Measurements from ENCODE around the gene TMEM171.
A peak's percentile ranks its signal among the peaks of the same experiment; 100 is the strongest.

Gene TMEM171

DNA sequence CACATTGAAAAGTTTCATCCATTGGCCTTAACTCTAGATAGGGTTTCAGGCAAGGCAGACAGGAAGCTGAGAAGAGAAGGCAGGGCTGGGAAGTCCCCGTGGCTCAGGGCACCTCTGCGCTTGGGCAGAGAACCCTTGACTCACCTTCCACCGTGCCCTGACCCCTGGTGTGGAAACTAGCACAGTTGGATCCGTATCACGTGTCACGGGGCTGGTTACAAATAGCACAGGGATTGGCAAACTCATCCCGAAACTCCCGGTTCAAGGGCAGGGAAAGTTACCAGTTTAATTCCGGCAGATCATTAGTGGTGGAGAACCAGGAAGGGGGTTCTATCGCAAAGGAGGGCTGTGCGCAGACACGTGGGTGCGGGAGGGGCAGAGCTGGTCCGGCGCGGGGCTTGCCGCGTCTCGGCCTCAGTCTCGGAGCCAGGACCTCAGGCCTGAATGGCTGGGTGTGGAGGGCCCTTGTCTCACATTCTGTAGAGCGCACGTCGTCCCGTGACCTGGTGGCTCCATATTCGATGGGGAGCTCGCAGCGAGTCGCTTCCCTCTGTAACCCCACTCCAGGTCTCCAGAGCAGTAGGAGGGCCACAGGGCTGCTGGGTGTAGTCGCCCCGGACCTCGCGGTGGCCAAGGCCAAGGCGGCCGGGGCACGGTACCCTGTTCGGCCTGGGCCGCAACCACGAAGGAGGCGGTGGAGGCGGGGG is 771 bp upstream of the TMEM171 start:
- no peak for DNase-seq (ENCODE audit: low read depth in 2 of 2)

DNA sequence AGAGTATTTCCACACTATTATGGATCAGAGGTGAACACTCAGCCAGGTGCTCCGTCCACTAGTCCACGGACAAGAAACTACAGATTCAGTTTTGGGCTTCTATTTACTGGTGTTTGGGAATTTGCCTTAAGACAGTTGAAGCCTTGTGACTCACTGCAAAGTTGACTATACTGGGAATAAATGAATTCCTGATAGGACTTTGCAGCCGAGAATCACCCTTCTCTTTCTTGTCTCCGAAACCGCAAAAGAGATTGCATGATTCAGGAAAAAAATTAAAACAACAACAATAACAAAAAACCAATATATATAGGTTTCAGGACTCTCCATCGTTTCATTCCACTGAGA is 716 bp downstream of the TMEM171 start:
- no peak for DNase-seq (ENCODE audit: low read depth in 2 of 2)

GRCh38 chr5:73122875-73123810 is 2.8 kb downstream of the TMEM171 start:
- peak; percentile 42 to 47 for DNase-seq (ENCODE audit: low read depth in 2 of 2)

DNA sequence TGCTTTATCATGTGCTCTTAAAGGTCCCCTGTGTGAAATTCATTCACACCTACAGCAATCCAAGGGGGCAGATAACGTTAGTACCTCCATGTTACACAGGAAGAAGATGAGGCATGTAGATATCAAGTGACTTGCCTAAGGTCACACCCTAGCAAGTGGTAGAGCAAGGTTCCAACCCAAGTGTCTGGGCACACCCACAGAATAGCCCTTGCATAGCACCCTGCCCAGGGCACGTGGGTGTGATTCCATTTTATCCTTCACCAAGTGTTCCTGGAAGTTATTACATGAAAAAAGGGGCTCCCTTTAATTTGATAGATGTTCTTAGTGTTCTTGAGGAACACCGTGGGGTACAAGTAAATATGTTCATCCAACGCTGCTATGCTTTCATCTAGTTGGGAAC is 4.9 kb downstream of the TMEM171 start:
- no peak for DNase-seq (ENCODE audit: low read depth in 2 of 2)

DNA sequence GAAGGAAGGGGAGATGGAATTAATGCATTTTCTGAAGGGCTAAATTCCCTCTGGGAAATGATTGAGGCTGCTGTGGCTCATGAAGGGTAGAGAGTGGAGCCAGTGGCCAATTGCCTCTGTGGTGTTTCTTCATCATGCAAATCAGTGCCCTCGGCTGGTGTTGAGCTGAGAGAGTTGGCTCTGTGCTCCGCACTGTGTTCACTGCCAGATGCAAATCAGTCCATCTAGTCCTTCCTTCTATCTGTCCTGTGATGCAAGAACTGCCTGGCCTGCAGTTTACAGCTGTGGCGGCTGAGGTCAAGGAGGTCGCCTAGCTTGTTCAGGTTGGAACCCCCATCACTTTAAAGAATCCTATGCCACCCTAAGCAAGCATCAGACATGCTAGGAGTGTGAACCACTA is 6.0 kb downstream of the TMEM171 start:
- no peak for DNase-seq (ENCODE audit: low read depth in 2 of 2)

- DNase-seq (ENCODE audit: low read depth in 2 of 2) = no peak
These were observed 6.6 kb downstream of the TMEM171 start for GRCh38 chr5:73126957-73127356.

DNA sequence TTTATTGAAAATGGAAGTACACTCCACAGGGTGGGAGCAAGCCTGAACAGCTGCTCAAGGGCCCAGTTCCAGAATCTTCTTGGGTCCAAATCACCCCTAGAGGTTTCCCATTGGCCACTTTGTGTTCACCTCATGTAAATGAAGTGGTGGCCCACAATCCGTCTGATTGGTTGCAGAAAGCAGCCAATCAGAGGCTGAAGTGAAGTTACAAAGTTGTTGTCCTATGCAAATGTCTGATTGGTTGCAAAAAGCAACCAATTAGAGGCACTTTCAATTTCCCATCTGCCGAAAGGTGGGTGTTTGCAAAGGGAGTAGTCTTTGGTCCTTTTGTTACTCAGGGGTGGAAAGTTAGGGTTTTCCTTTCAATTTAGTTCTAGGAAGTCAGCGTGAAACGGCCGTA is 8.8 kb downstream of the TMEM171 start:
- DNase-seq (ENCODE audit: low read depth in 2 of 2) = no peak

GRCh38 chr5:73130811-73131210 is 10.4 kb downstream of the TMEM171 start:
- DNase-seq (ENCODE audit: low read depth in 2 of 2) = no peak

- DNase-seq (ENCODE audit: low read depth in 2 of 2) = no peak
These were observed 11.5 kb downstream of the TMEM171 start for GRCh38 chr5:73131711-73132425.

- no peak for DNase-seq (ENCODE audit: low read depth in 2 of 2)
These were observed 12.4 kb downstream of the TMEM171 start for GRCh38 chr5:73132759-73133158.

GRCh38 chr5:73135021-73135420 is 14.6 kb downstream of the TMEM171 start:
- DNase-seq (ENCODE audit: low read depth in 2 of 2) = no peak

GRCh38 chr5:73135429-73136054 is 15.2 kb downstream of the TMEM171 start:
- DNase-seq (ENCODE audit: low read depth in 2 of 2) = peak; percentile 25 to 33

- DNase-seq (ENCODE audit: low read depth in 2 of 2) = no peak
These were observed 15.7 kb downstream of the TMEM171 start for GRCh38 chr5:73136055-73136562.

DNA sequence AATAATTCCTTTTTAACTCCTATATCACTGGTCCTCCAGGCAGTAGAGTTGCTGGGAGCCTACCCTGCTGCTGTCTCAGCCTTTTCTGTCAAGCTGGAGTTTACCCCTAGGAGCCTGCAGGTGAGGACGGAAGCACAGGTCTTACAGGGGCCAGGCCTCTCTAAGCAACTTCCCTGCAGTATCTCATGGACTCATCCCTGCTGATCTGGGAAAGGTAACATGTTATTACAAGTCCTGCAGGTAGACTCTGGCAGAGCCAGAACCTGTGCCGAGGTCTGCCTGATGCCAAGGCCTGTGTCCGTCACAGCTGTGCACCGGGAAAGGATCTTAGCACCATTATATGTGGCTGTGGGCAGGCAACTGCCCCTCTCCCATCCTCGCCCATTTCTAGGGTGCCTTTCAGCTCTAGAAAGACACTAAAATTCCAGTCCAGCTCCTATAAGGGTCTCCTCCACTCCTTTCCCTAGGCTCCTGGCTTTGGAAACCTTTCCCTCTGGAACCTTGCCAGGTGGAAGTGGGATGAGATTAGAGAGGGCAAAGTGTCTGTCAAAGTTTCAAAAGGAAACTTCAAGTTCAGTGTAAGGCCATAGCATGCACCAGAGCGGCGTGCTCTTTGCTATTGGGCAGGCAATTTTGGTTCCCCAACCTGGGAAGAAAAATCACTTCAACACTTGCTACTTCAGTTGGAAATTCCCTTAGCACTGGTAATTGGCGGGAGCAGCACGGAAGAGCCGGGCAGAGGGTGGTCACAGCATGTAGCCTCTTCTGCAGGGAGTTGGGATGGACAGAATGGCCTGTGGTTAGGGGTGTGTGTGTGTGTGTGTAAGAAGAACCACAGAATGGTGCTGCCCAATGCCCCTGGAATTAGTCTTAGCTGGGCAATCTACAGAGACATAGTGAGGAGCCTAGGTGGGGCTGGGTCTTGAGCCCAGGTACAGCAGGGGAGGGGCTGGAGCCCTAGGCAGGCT is 17.5 kb downstream of the TMEM171 start:
- no peak for DNase-seq (ENCODE audit: low read depth in 2 of 2)

DNA sequence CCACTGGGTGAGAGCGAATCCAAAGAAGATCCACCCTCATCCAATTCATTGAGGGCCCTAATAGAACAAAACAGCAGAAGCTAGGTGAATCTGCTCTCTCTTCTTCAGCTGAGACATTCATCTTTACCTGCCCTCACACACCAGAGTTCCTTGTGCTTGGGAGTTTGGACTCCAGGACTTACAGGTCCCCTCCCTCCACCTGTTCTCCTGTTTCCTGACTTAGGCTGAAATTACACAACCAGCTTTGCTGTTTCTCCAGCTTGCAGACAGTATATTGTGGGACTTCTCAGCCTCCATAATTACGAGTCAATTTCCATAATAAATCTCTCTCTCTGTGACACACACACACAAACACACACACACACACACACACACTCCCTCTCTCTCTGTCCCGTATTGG is 19.1 kb downstream of the TMEM171 start:
- DNase-seq (ENCODE audit: low read depth in 2 of 2) = no peak

DNA sequence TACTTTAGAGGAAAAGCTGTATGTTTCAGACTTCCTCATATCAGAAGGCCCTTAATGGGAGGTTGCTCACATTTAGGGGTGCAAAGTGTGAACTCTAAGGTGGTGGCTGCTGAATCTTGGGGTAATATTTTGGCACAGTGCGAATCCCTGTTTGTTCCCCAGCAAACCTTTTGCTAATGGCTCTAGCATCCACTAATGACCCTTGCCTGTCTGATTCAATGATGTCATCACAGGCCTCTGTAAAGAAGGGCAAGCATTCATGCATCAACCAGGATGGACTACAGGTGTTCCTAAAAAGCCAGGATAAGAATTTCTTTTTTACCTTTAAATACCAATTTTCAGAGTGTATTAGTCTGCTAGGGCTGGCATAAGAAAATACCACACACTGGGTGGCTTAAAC is 20.4 kb downstream of the TMEM171 start:
- no peak for DNase-seq (ENCODE audit: low read depth in 2 of 2)

DNA sequence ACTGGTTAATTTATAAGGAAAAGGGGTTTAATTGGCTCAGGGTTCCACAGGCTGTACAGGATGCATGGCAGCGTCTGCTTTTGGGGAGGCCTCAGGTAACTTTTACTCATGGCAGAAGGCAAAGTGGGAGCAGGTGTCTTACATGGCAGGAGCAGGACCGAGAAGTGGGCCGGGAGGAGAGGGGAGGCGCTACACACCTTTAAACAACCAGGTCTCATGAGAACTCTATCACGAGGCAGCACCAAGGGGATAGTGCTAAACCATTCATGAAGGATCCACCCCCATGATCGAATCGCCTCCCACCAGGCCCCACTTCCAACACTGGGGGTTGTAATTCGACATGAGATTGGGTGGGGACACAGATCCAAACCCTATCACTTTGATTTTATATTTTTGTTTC is 21.7 kb downstream of the TMEM171 start:
- no peak for DNase-seq (ENCODE audit: low read depth in 2 of 2)

GRCh38 chr5:73143716-73144115 is 23.3 kb downstream of the TMEM171 start:
- DNase-seq (ENCODE audit: low read depth in 2 of 2) = no peak

- DNase-seq (ENCODE audit: low read depth in 2 of 2) = no peak
These were observed 29.2 kb downstream of the TMEM171 start for GRCh38 chr5:73149540-73149939.

GRCh38 chr5:73150876-73151275 is 30.5 kb downstream of the TMEM171 start:
- no peak for DNase-seq (ENCODE audit: low read depth in 2 of 2)
